HEK293T (cell line): Measurements from ENCODE around the gene SEZ6L.

Experiments used
- SP1 ChIP-seq: fragments of 450-650 bp; IDR thresholded peaks from 2 replicates; pipeline ENCODE4 v1.6.1; 2017
- TARDBP ChIP-seq: fragments of 450-650 bp; IDR thresholded peaks from 2 replicates; pipeline ENCODE4 v1.6.1; 2016

DNA sequence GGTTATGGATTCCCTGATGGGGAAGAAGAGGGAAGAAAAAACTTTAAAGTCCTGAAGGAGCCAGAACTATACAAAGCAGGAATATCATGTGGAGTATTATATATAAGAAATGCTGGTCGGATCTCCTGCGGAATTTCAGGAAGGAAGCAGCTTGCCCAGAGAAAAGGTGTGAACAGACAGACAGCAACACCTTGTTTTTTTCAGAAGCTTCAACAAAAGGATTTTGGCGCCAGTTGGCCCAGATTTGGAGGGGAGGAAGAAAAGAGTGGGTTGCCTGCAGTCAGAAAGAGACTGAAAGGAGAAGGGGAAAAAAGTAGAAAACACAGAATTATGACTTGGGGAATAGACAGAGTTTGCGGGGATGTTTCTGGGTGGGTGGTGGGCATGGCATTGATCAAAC is 45.2 kb downstream of the SEZ6L start:
- no peak for TF ChIP-seq TARDBP
- TF ChIP-seq SP1 = no peak
